SK-N-SH treated with all-trans-retinoic acid at 6 μM for 48 hours (cell line): Measurements from ENCODE around the gene EML1.

Experiments
- ATAC-seq: fragments of 200-7000 bp; cut with Tn5 transposase; 3 replicates; pipeline ENCODE4 v1.9.1; 2020; ENCODE audit warnings: mild to moderate bottlenecking, moderate library complexity
- ARNTL ChIP-seq: fragments of 450-650 bp; formaldehyde crosslinking; IDR thresholded peaks from 2 replicates; pipeline ENCODE4 v1.5.0; 2020; ENCODE audit warnings: low read depth, mild to moderate bottlenecking, moderate library complexity, borderline replicate concordance
- BACH2 ChIP-seq: fragments of 250-450 bp; sonication (Bioruptor Pico); IDR thresholded peaks from 2 replicates; pipeline ENCODE4 v1.9.0; 2021; ENCODE audit warnings: mild to moderate bottlenecking, borderline replicate concordance
- CREB5 ChIP-seq: fragments of 250-450 bp; sonication (Bioruptor Pico); IDR thresholded peaks from 2 replicates; pipeline ENCODE4 v1.5.1; 2020; ENCODE audit warnings: low read depth, mild to moderate bottlenecking, moderate library complexity
- CSDC2 ChIP-seq: fragments of 250-450 bp; sonication (Bioruptor Pico); IDR thresholded peaks from 2 replicates; pipeline ENCODE4 v1.5.0; 2020; ENCODE audit warnings: mild to moderate bottlenecking, moderate library complexity
- CSRNP3 ChIP-seq: fragments of 250-450 bp; sonication (Bioruptor Pico); IDR thresholded peaks from 2 replicates; pipeline ENCODE4 v1.5.1; 2021; ENCODE audit warnings: mild to moderate bottlenecking, moderate library complexity
- ESRRG ChIP-seq: fragments of 250-450 bp; sonication (Bioruptor Pico); IDR thresholded peaks from 2 replicates; pipeline ENCODE4 v1.6.1; 2021; ENCODE audit warnings: mild to moderate bottlenecking
- GLIS3 ChIP-seq: fragments of 250-450 bp; sonication (Bioruptor Pico); IDR thresholded peaks from 2 replicates; pipeline ENCODE4 v1.5.0; 2020; ENCODE audit warnings: mild to moderate bottlenecking, moderate library complexity
- OSR1 ChIP-seq: fragments of 250-450 bp; sonication (Bioruptor Pico); IDR thresholded peaks from 2 replicates; pipeline ENCODE4 v1.8.0; 2022; ENCODE audit warnings: moderate library complexity, mild to moderate bottlenecking, inconsistent platforms
- PATZ1 ChIP-seq: fragments of 250-450 bp; sonication (Bioruptor Pico); IDR thresholded peaks from 2 replicates; pipeline ENCODE4 v1.8.0; 2020; ENCODE audit warnings: mild to moderate bottlenecking, moderate library complexity, borderline replicate concordance
- POU6F1 ChIP-seq: fragments of 250-450 bp; sonication (Bioruptor Pico); IDR thresholded peaks from 2 replicates; pipeline ENCODE4 v1.8.0; 2021; ENCODE audit warnings: low read depth, mild to moderate bottlenecking, moderate library complexity, borderline replicate concordance
- PPARA ChIP-seq: fragments of 250-450 bp; sonication (Bioruptor Pico); IDR thresholded peaks from 2 replicates; pipeline ENCODE4 v1.5.0; 2020; ENCODE audit warnings: mild to moderate bottlenecking, borderline replicate concordance
- SNAI2 ChIP-seq: fragments of 250-450 bp; sonication (Bioruptor Pico); IDR thresholded peaks from 2 replicates; pipeline ENCODE4 v1.5.0; 2020; ENCODE audit warnings: mild to moderate bottlenecking, moderate library complexity
- TCF4 ChIP-seq: fragments of 250-450 bp; sonication (Bioruptor Pico); IDR thresholded peaks from 2 replicates; pipeline ENCODE4 v1.8.0; 2021; ENCODE audit warnings: mild to moderate bottlenecking, moderate library complexity, borderline replicate concordance
- TOX ChIP-seq: fragments of 250-450 bp; sonication (Bioruptor Pico); IDR thresholded peaks from 2 replicates; pipeline ENCODE4 v1.8.0; 2021; ENCODE audit warnings: mild to moderate bottlenecking, moderate library complexity, borderline replicate concordance
- TSHZ2 ChIP-seq: fragments of 250-450 bp; sonication (Bioruptor Pico); IDR thresholded peaks from 2 replicates; pipeline ENCODE4 v1.5.0; 2020; ENCODE audit warnings: mild to moderate bottlenecking, moderate library complexity
- ZC3H10 ChIP-seq: fragments of 250-450 bp; sonication (Bioruptor Pico); IDR thresholded peaks from 2 replicates; pipeline ENCODE4 v1.5.1; 2021; ENCODE audit warnings: mild to moderate bottlenecking, moderate library complexity
- ZFP3 ChIP-seq: fragments of 250-450 bp; sonication (Bioruptor Pico); IDR thresholded peaks from 2 replicates; pipeline ENCODE4 v1.5.0; 2020; ENCODE audit warnings: mild to moderate bottlenecking, moderate library complexity
- ZFP30 ChIP-seq: fragments of 450-650 bp; formaldehyde crosslinking; IDR thresholded peaks from 2 replicates; pipeline ENCODE4 v1.5.0; 2022; ENCODE audit warnings: mild to moderate bottlenecking, moderate library complexity
- ZNF70 ChIP-seq: fragments of 450-650 bp; formaldehyde crosslinking; IDR thresholded peaks from 2 replicates; pipeline ENCODE4 v1.5.0; 2020; ENCODE audit warnings: mild to moderate bottlenecking, moderate library complexity
- ZNF8 ChIP-seq: fragments of 450-650 bp; formaldehyde crosslinking; IDR thresholded peaks from 2 replicates; pipeline ENCODE4 v1.5.0; 2020; ENCODE audit warnings: mild to moderate bottlenecking, moderate library complexity

The EML1 gene

GRCh38 chr14:99839696-99840095 lies 46.5 kb downstream of the EML1 start (continued):
- TF ChIP-seq CREB5 (CRISPR knock-in tag) (no peak), CSDC2 (CRISPR knock-in tag) (no peak)

GRCh38 chr14:99840265-99840664 lies 47.1 kb downstream of the EML1 start:
- no peak for ATAC-seq
- TF ChIP-seq PPARA (CRISPR knock-in tag) (no peak), ZNF70 (CRISPR knock-in tag) (no peak), ZNF8 (no peak)

GRCh38 chr14:99840774-99841305 lies 47.6 kb downstream of the EML1 start:
- TF ChIP-seq ZFP30 (no peak), POU6F1 (CRISPR knock-in tag) (no peak), ZNF70 (CRISPR knock-in tag) (no peak), CSRNP3 (CRISPR knock-in tag) (no peak), TCF4 (no peak), SNAI2 (CRISPR knock-in tag) (no peak), CREB5 (CRISPR knock-in tag) (no peak), ZFP3 (CRISPR knock-in tag) (no peak), TOX (no peak), ZC3H10 (no peak), PPARA (CRISPR knock-in tag) (no peak), OSR1 (CRISPR knock-in tag) (no peak), ESRRG (CRISPR knock-in tag) (no peak), PATZ1 (CRISPR knock-in tag) (no peak), CSDC2 (CRISPR knock-in tag) (no peak), TSHZ2 (CRISPR knock-in tag) (no peak)
- ATAC-seq, result no peak

- no peak for ATAC-seq
- TF ChIP-seq ZC3H10 (no peak), POU6F1 (CRISPR knock-in tag) (no peak), GLIS3 (CRISPR knock-in tag) (no peak), CSRNP3 (CRISPR knock-in tag) (no peak), SNAI2 (CRISPR knock-in tag) (no peak), ARNTL (no peak), CSDC2 (CRISPR knock-in tag) (no peak), ZNF8 (no peak), ZNF70 (CRISPR knock-in tag) (no peak), ESRRG (CRISPR knock-in tag) (no peak), TOX (no peak), ZFP3 (CRISPR knock-in tag) (no peak), PPARA (CRISPR knock-in tag) (no peak), BACH2 (CRISPR knock-in tag) (no peak)
These were observed 48.3 kb downstream of the EML1 start for GRCh38 chr14:99841436-99842071.
